GM12878 (cell line): ENCODE results near the gene SETD1B. TPM values are rescaled to one million over a fixed set of nuclear protein-coding genes. Genes with fewer than 3 reads are reported as not detected.
"Not testable (repeated sequence)": the region's sequence is repeated elsewhere in the genome, so short reads cannot be mapped to it uniquely, and the experiment has no call there.

Source experiments
- ATAC-seq: fragments of 200-7000 bp; cut with Tn5 transposase; 3 replicates; pipeline ENCODE4 v1.9.1; 2020; ENCODE audit warnings: mild to moderate bottlenecking, moderate library complexity
- BruUV-seq: library from RNA; stranded (reverse); fragments of 400-500 nt; replicated peaks from 2 replicates; lab custom pipeline; 2021; lab: Mats Ljungman, UMichigan
- CTCF ChIA-PET: fragments of 300-600 bp; sonication (Branson Sonifier 250); formaldehyde crosslinking; extraction: SDS; loops from one replicate; lab custom pipeline; 2021; ENCODE audit warnings: inconsistent platforms; lab: Yijun Ruan, JAX
- POLR2A ChIA-PET: fragments of 350-600 bp; formaldehyde crosslinking; extraction: SDS; loops from one replicate; lab custom pipeline; 2021; ENCODE audit warnings: inconsistent platforms; lab: Charles Lee
- RAD21 ChIA-PET: fragments of 300-600 bp; sonication (Branson Sonifier 250); formaldehyde crosslinking; loops from one replicate; lab custom pipeline; 2023; ENCODE audit warnings: antibody characterized with exemption; ENCODE audit not compliant: unreplicated experiment; lab: Charles Lee
- SMC1A ChIA-PET: fragments of 300-600 bp; sonication (Branson Sonifier 250); formaldehyde crosslinking; loops from one replicate; lab custom pipeline; 2023; ENCODE audit not compliant: unreplicated experiment, uncharacterized antibody; lab: Charles Lee
- DNase-seq: peaks from one replicate; pipeline ENCODE4 v3.0.0-alpha.2; 2011; ENCODE audit warnings: low read depth, low spot score
- FAIRE-seq: peaks from 3 replicates; lab custom pipeline; 2011; peaks lifted over from hg19 to GRCh38; lab: Jason Lieb, UNC
- H2AFZ ChIP-seq: 2 replicates; pipeline ENCODE4 v1.6.0; 2011; ENCODE audit warnings: low read depth, low read length, control low read depth; ENCODE audit not compliant: control insufficient read depth
- H3K27ac ChIP-seq: 2 replicates; pipeline ENCODE4 v1.5.1; 2011; ENCODE audit warnings: control low read depth; ENCODE audit not compliant: control insufficient read depth, insufficient read depth
- H3K27me3 ChIP-seq, 2 experiments: replicated peaks in 1 of 2; 2 replicates each; pipeline versions ENCODE4 v1.6.0 to v1.6.1; 2011; ENCODE audit warnings: low read length in 1 of 2; ENCODE audit not compliant: control insufficient read depth in 2 of 2, insufficient read depth in 2 of 2
- H3K36me3 ChIP-seq, 2 experiments: 2 replicates each; pipeline ENCODE4 v1.5.1; 2011; ENCODE audit warnings: low read length in 1 of 2; ENCODE audit not compliant: control insufficient read depth in 2 of 2, insufficient read depth in 2 of 2
- H3K4me1 ChIP-seq: 2 replicates; pipeline ENCODE4 v1.6.1; 2011; ENCODE audit warnings: mild to moderate bottlenecking, low read length, moderate library complexity, mixed read lengths; ENCODE audit not compliant: control insufficient read depth, insufficient read depth
- H3K4me2 ChIP-seq: 2 replicates; pipeline ENCODE4 v1.6.0; 2011; ENCODE audit warnings: control low read depth; ENCODE audit not compliant: control insufficient read depth, insufficient read depth
- H3K4me3 ChIP-seq: fragments of 200-600 bp; sonication (generic); 2 replicates; pipeline ENCODE4 v1.5.1; 2016
- H3K79me2 ChIP-seq: 2 replicates; pipeline ENCODE4 v1.6.0; 2011; ENCODE audit warnings: low read length; ENCODE audit not compliant: control insufficient read depth, insufficient read depth
- H3K9ac ChIP-seq: 2 replicates; pipeline ENCODE4 v1.8.0; 2011; ENCODE audit warnings: low read length, control low read depth, mixed read lengths; ENCODE audit not compliant: control insufficient read depth, insufficient read depth
- H3K9me3 ChIP-seq: replicated peaks from 3 replicates; pipeline ENCODE4 v1.5.1; 2011; ENCODE audit warnings: mild to moderate bottlenecking, low read length; ENCODE audit not compliant: control insufficient read depth, insufficient read depth
- H4K20me1 ChIP-seq: 2 replicates; pipeline ENCODE4 v1.6.0; 2011; ENCODE audit not compliant: control insufficient read depth, insufficient read depth
- NFXL1 ChIP-seq: fragments of 450-650 bp; IDR thresholded peaks from 2 replicates; pipeline ENCODE4 v1.6.1; 2017; ENCODE audit warnings: antibody characterized with exemption, mild to moderate bottlenecking, borderline replicate concordance
- SPI1 ChIP-seq: IDR thresholded peaks from 2 replicates; pipeline ENCODE4 v1.6.1; 2011; ENCODE audit warnings: low read depth, mild to moderate bottlenecking, low read length, moderate library complexity, borderline replicate concordance; ENCODE audit not compliant: insufficient read depth
- ZBTB11 ChIP-seq: fragments of 450-650 bp; formaldehyde crosslinking; IDR thresholded peaks from 2 replicates; pipeline ENCODE4 v1.5.0; 2022; ENCODE audit warnings: mild to moderate bottlenecking, missing genetic modification characterization
- WGBS: methylation state at CpG from one replicate; pipeline ENCODE4 v1.1.6; 2016; ENCODE audit warnings: low lambda C conversion rate; ENCODE audit not compliant: insufficient replicate concordance, insufficient coverage; ENCODE audit errors: missing lambda C conversion rate; 5-methylcytosine and 5-hydroxymethylcytosine counted together
- in situ Hi-C: fragments of 300-500 bp; cut with MboI; formaldehyde crosslinking; loops from 9 replicates; pipeline ENCODE4 v1.14.3; 2018; ENCODE audit warnings: mixed read lengths
- intact Hi-C: fragments of 100-400 bp; cut with micrococcal nuclease; formaldehyde crosslinking; loops from one replicate; pipeline ENCODE4 v1.14.2; 2022; ENCODE audit not compliant: unreplicated experiment
- polyA plus RNA-seq, 11 experiments: library from polyadenylated mRNA; depleted of rRNA in 4 of 11; unstranded in 6 of 11; stranded (reverse) in 5 of 11; fragments of >200 nt; fragmentation: Nextera tagmentation in 4 of 11; fragmentation: Illumina TruSeq in 1 of 11; extraction: Ambion mirVana in 4 of 11; extraction: Trizol in 1 of 11; gene quantifications; 1 replicate in 1 of 11; 2 replicates in 10 of 11; pipeline versions ENCODE4 v1.2.1 to v1.2.3, GENCODE V29; 2011 to 2016; ENCODE audit warnings: inconsistent platforms in 2 of 11, missing spikeins in 2 of 11, low read depth in 1 of 11
- total RNA-seq, 4 experiments: library from RNA; depleted of rRNA in 3 of 4; stranded (reverse); fragments of >200 nt in 3 of 4; fragmentation: Illumina TruSeq in 1 of 4; extraction: Trizol in 1 of 4; gene quantifications; 2 replicates each; pipeline versions ENCODE4 v1.2.1 to v1.2.3, GENCODE V29; 2013 to 2021
- TF ChIP-seq, protein P1 (sequence below), 3 experiments: IDR thresholded peaks in 2 of 3; conservative IDR thresholded peaks in 1 of 3; 2 replicates each; pipeline ENCODE4 v1.5.1; 2011; ENCODE audit warnings: low read depth in 3 of 3, low read length in 3 of 3, mild to moderate bottlenecking in 3 of 3, control low read depth in 2 of 3, moderate library complexity in 2 of 3, inconsistent platforms in 1 of 3, mixed read lengths in 1 of 3; ENCODE audit not compliant: control insufficient read depth in 2 of 3, insufficient read depth in 1 of 3; ENCODE audit errors: extremely low read depth in 1 of 3

SETD1B gene
- total and polyA plus RNA-seq, 10 of the 15 experiments (the other 5 are each of a cell fraction or from before 2014, with no cell fraction given): 0.50 to 17.3 (median 1.6) TPM

DNA sequence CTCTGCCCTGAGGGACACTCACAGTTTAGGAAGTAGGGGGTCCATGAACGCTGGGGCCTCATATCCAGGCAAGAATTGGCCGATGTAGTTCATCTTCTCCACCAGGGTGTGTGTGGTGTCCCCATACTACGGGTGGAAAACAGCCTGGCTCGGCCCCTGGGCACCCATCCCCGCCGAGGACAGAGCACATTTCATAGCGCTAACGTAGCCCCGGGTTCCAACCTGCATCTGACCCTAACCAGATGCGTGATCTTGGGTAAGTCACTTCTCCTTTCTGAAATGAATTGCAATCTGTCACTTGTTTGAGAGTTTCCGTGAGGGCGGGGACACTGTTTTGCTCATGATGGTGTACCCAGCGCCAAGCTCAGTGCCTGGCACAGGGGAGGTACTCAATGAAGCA is 45.9 kb downstream of the SETD1B start:
- TF ChIP-seq NFXL1: no peak
- no peak for TF ChIP-seq ZBTB11 (CRISPR knock-in tag)
- TF ChIP-seq, protein P1, sequence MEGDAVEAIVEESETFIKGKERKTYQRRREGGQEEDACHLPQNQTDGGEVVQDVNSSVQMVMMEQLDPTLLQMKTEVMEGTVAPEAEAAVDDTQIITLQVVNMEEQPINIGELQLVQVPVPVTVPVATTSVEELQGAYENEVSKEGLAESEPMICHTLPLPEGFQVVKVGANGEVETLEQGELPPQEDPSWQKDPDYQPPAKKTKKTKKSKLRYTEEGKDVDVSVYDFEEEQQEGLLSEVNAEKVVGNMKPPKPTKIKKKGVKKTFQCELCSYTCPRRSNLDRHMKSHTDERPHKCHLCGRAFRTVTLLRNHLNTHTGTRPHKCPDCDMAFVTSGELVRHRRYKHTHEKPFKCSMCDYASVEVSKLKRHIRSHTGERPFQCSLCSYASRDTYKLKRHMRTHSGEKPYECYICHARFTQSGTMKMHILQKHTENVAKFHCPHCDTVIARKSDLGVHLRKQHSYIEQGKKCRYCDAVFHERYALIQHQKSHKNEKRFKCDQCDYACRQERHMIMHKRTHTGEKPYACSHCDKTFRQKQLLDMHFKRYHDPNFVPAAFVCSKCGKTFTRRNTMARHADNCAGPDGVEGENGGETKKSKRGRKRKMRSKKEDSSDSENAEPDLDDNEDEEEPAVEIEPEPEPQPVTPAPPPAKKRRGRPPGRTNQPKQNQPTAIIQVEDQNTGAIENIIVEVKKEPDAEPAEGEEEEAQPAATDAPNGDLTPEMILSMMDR (IDR thresholded peaks at IDR 0.05 in 2 of 3, conservative IDR thresholded peaks at IDR 0.05 in 1 of 3; ENCODE audit: control insufficient read depth in 2 of 3, extremely low read depth in 1 of 3, insufficient read depth in 1 of 3, low read depth in 3 of 3, low read length in 3 of 3): 0 out of 6 replicates have a peak, but pooled peaks of 1 of the 3 experiments have one; percentile 5
- TF ChIP-seq SPI1: peak; percentile 73; the same call in 1 of the 2 replicates
- Histone ChIP-seq H3K4me3 (no peak overlapping the region), H3K36me3 (no peaks in the 10 kb centered on the region), H2AFZ (no peak overlapping the region), H3K27ac (no peak overlapping the region), H3K4me1 (no peaks in the 10 kb centered on the region), H4K20me1 (no peaks in the 10 kb centered on the region), H3K4me2 (no peak overlapping the region), H3K79me2 (no peaks in the 10 kb centered on the region), H3K9me3 (no peaks in the 10 kb centered on the region), H3K27me3 (no peaks in the 10 kb centered on the region), H3K9ac (no peak overlapping the region)
- peak; percentile 43 for ATAC-seq
- WGBS: 54% methylated on average over 13 of the region's 13 CpGs
- ChIA-PET SMC1A (no interaction called here), RAD21 (no interaction called here), POLR2A (no interaction called here), CTCF (interaction anchor here (1.4 kb wide), 1 partner anchor 12 kb away, joined by 4 read pairs; no protein-coding TSS in a partner anchor)
- no peak for FAIRE-seq
- in situ Hi-C loops: no loop called here
- no TSS peak for BruUV-seq
- DNase-seq: no peak
- intact Hi-C loops: no loop called here

GRCh38 chr12:121852392-121852791 is 48.6 kb downstream of the SETD1B start:
- H3K27me3 ChIP-seq, H3K9me3 ChIP-seq, H3K79me2 ChIP-seq, H2AFZ ChIP-seq, RAD21 ChIA-PET, ATAC-seq, H3K4me3 ChIP-seq, BruUV-seq, in situ Hi-C loops, FAIRE-seq, intact Hi-C loops, SMC1A ChIA-PET, H4K20me1 ChIP-seq, H3K36me3 ChIP-seq, DNase-seq, CTCF ChIA-PET, H3K27ac ChIP-seq, H3K4me1 ChIP-seq, H3K9ac ChIP-seq, H3K4me2 ChIP-seq: not testable (repeated sequence)
- POLR2A ChIA-PET: interaction anchor here (0.6 to 0.7 kb wide), 2 partner anchors 1023 to 1186 kb away, joined by 3 to 4 read pairs; no protein-coding TSS in a partner anchor
- 72% methylated on average over 2 of the region's 3 CpGs for WGBS
